GM23248 (cell line): ENCODE data around the gene CRYBG2. TPM values are rescaled to one million over a fixed set of nuclear protein-coding genes. Genes with fewer than 3 reads are reported as not detected.
A peak's percentile ranks its signal among the peaks of the same experiment; 100 is the strongest.

Experiments
- DNase-seq: peaks from one replicate; pipeline ENCODE4 v3.0.0-alpha.2; 2015
- H2AFZ ChIP-seq: fragments of 200-600 bp; sonication (generic); 2 replicates; pipeline ENCODE4 v1.6.1; 2016; ENCODE audit warnings: antibody characterized with exemption
- H3F3A ChIP-seq: fragments of 200-600 bp; sonication (generic); 2 replicates; pipeline ENCODE4 v1.6.1; 2016; ENCODE audit warnings: mild to moderate bottlenecking, antibody characterized with exemption, mixed run types; ENCODE audit not compliant: insufficient read depth
- H3K27ac ChIP-seq: fragments of 200-600 bp; sonication (generic); 2 replicates; pipeline ENCODE4 v1.5.1; 2016; ENCODE audit warnings: mild to moderate bottlenecking
- H3K27me3 ChIP-seq: fragments of 200-600 bp; sonication (generic); replicated peaks from 2 replicates; pipeline ENCODE4 v1.6.1; 2016; ENCODE audit warnings: mild to moderate bottlenecking; ENCODE audit not compliant: insufficient read depth
- H3K36me3 ChIP-seq: fragments of 200-600 bp; sonication (generic); 2 replicates; pipeline ENCODE4 v1.6.1; 2016; ENCODE audit warnings: low read depth, mild to moderate bottlenecking
- H3K4me1 ChIP-seq: fragments of 200-600 bp; sonication (generic); 2 replicates; pipeline ENCODE4 v1.6.1; 2016; ENCODE audit warnings: mild to moderate bottlenecking; ENCODE audit not compliant: insufficient read depth
- H3K4me2 ChIP-seq: fragments of 200-600 bp; sonication (generic); one replicate; pipeline ENCODE4 v1.6.1; 2016; ENCODE audit warnings: mild to moderate bottlenecking; ENCODE audit not compliant: unreplicated experiment
- H3K4me3 ChIP-seq: fragments of 200-600 bp; sonication (generic); 2 replicates; pipeline ENCODE4 v1.5.1; 2016; ENCODE audit warnings: mild to moderate bottlenecking
- H3K79me2 ChIP-seq: fragments of 200-600 bp; sonication (generic); 2 replicates; pipeline ENCODE4 v1.6.1; 2016; ENCODE audit warnings: mild to moderate bottlenecking; ENCODE audit not compliant: insufficient read depth
- H3K9ac ChIP-seq: fragments of 200-600 bp; sonication (generic); 2 replicates; pipeline ENCODE4 v1.6.1; 2016; ENCODE audit warnings: mild to moderate bottlenecking
- H3K9me2 ChIP-seq: fragments of 200-600 bp; sonication (generic); 2 replicates; pipeline ENCODE4 v1.6.1; 2016; ENCODE audit warnings: mixed run types, mild to moderate bottlenecking, moderate library complexity; ENCODE audit not compliant: insufficient read depth
- H3K9me3 ChIP-seq: fragments of 200-600 bp; sonication (generic); one replicate; pipeline ENCODE4 v1.6.1; 2017; ENCODE audit warnings: low read depth
- H4K20me1 ChIP-seq: fragments of 200-600 bp; sonication (generic); 2 replicates; pipeline ENCODE4 v1.6.0; 2016; ENCODE audit not compliant: insufficient read depth
- EZH2 ChIP-seq: fragments of 200-600 bp; sonication (generic); IDR thresholded peaks from 2 replicates; pipeline ENCODE4 v1.6.1; 2018; ENCODE audit warnings: antibody characterized with exemption, mild to moderate bottlenecking; ENCODE audit not compliant: insufficient read depth, poor library complexity, severe bottlenecking
- EZH2phosphoT487 ChIP-seq: fragments of 200-600 bp; sonication (generic); IDR thresholded peaks from 2 replicates; pipeline ENCODE4 v1.6.1; 2018; ENCODE audit warnings: antibody characterized with exemption, moderate library complexity, mild to moderate bottlenecking, low read depth; ENCODE audit not compliant: insufficient read depth
- whole genome bisulfite sequencing, 2 experiments: methylation state at CpG; one replicate each; pipeline ENCODE4 v1.1.6; 2015 to 2017; ENCODE audit warnings: low lambda C conversion rate in 2 of 2, low coverage in 1 of 2; ENCODE audit errors: missing lambda C conversion rate in 2 of 2; 5-methylcytosine and 5-hydroxymethylcytosine counted together
- in situ Hi-C: fragments of 300-500 bp; cut with MboI; formaldehyde crosslinking; loops from 2 replicates; pipeline ENCODE4 v1.15.0; 2020
- polyA plus RNA-seq: library from polyadenylated mRNA; unstranded; fragments of >200 nt; fragmentation: Nextera tagmentation; extraction: Ambion mirVana; gene quantifications from 2 replicates; pipeline ENCODE4 v1.2.1, GENCODE V29; 2016
- total RNA-seq: library from RNA; depleted of rRNA; stranded (reverse); fragments of >200 nt; shearing (Covaris generic); gene quantifications from 2 replicates; pipeline ENCODE4 v1.2.3, GENCODE V29; 2014

CRYBG2 gene
- total and polyA plus RNA-seq, 2 experiments from 2014 or later = not detected

GRCh38 chr1:26327956-26328362 lies 26.0 kb downstream of the CRYBG2 start:
- H3K27me3 ChIP-seq = no peaks in the 10 kb centered on the region
- no peaks in the 10 kb centered on the region for H3K79me2 ChIP-seq
- DNase-seq = no peak
- H3K4me3 ChIP-seq = no peak overlapping the region
- no peak overlapping the region for H3K27ac ChIP-seq
- 70 to 80% methylated on average over 8 of the region's 8 CpGs for WGBS, 2 experiments
- no peak for TF ChIP-seq EZH2phosphoT487
- TF ChIP-seq EZH2 = no peak
- H3K9me2 ChIP-seq = no peaks in the 10 kb centered on the region
- in situ Hi-C loops = no loop called here
- H3K4me2 ChIP-seq = no peak overlapping the region
- no peaks in the 10 kb centered on the region for H3K36me3 ChIP-seq
- H3F3A ChIP-seq = no peaks in the 10 kb centered on the region
- no peaks in the 10 kb centered on the region for H4K20me1 ChIP-seq
- H3K9me3 ChIP-seq = no peaks in the 10 kb centered on the region
- no peak overlapping the region for H3K9ac ChIP-seq
- no peak overlapping the region for H2AFZ ChIP-seq
- H3K4me1 ChIP-seq = 0 out of 2 replicates have a peak, but pooled peaks cover 4% of the 10 kb centered on the region

GRCh38 chr1:26324550-26324949 lies 29.4 kb downstream of the CRYBG2 start:
- Histone ChIP-seq H3K36me3 (no peaks in the 10 kb centered on the region), H2AFZ (no peak overlapping the region), H3K4me2 (no peak overlapping the region), H3K4me3 (no peak overlapping the region), H3K27me3 (no peaks in the 10 kb centered on the region), H3K79me2 (no peaks in the 10 kb centered on the region), H3K9me2 (no peaks in the 10 kb centered on the region), H4K20me1 (no peaks in the 10 kb centered on the region), H3K9ac (no peak overlapping the region), H3F3A (no peaks in the 10 kb centered on the region), H3K9me3 (no peaks in the 10 kb centered on the region), H3K4me1 (peaks cover 4% of the 10 kb centered on the region), H3K27ac (no peak overlapping the region)
- TF ChIP-seq EZH2phosphoT487 (no peak), EZH2 (no peak)
- WGBS, 2 experiments = 53 to 62% methylated on average over 3 of the region's 3 CpGs
- DNase-seq = no peak
- in situ Hi-C loops = no loop called here

GRCh38 chr1:26323382-26323781 lies 30.5 kb downstream of the CRYBG2 start:
- WGBS, 2 experiments = 89 to 92% methylated on average over 2 of the region's 2 CpGs
- H3K4me2 ChIP-seq = no peak overlapping the region

GRCh38 chr1:26322042-26322331 lies 31.9 kb downstream of the CRYBG2 start:
- in situ Hi-C loops = no loop called here
- WGBS, 2 experiments = 28 to 46% methylated on average over 10 of the region's 10 CpGs

More at GRCh38 chr1:26323382-26323781, 30.5 kb downstream of the CRYBG2 start:
- Histone ChIP-seq H3F3A (no peaks in the 10 kb centered on the region), H3K4me3 (no peak overlapping the region), H4K20me1 (no peaks in the 10 kb centered on the region), H3K27ac (no peak overlapping the region), H3K9ac (no peak overlapping the region), H3K9me3 (no peaks in the 10 kb centered on the region), H3K36me3 (no peaks in the 10 kb centered on the region), H3K9me2 (no peaks in the 10 kb centered on the region), H2AFZ (no peak overlapping the region), H3K79me2 (no peaks in the 10 kb centered on the region), H3K27me3 (no peaks in the 10 kb centered on the region), H3K4me1 (peaks cover 9% of the 10 kb centered on the region)
- DNase-seq = no peak
- in situ Hi-C loops = no loop called here
- TF ChIP-seq EZH2phosphoT487 (no peak), EZH2 (no peak)

More at GRCh38 chr1:26322042-26322331, 31.9 kb downstream of the CRYBG2 start:
- Histone ChIP-seq H4K20me1 (no peaks in the 10 kb centered on the region), H3K79me2 (no peaks in the 10 kb centered on the region), H3K9me3 (no peaks in the 10 kb centered on the region), H3K27ac (no peak overlapping the region), H3K27me3 (no peaks in the 10 kb centered on the region), H3K36me3 (no peaks in the 10 kb centered on the region), H2AFZ (peak overlapping the region; percentile 85), H3K4me1 (peaks cover 10% of the 10 kb centered on the region), H3F3A (no peaks in the 10 kb centered on the region), H3K4me2 (no peak overlapping the region), H3K9me2 (no peaks in the 10 kb centered on the region), H3K4me3 (no peak overlapping the region), H3K9ac (no peak overlapping the region; the same call in 1 of the 2 replicates)
- no peak for TF ChIP-seq EZH2
- TF ChIP-seq EZH2phosphoT487 = no peak
- DNase-seq = no peak
